OCI-LY1 (cell line): ENCODE measurements around the gene DPP6.

Experiments
- H2AFZ ChIP-seq: fragments of 200-600 bp; sonication (generic), shearing (Covaris generic); 2 replicates; pipeline ENCODE4 v1.6.0; 2014; ENCODE audit warnings: antibody characterized with exemption, mild to moderate bottlenecking, low read length
- H3F3A ChIP-seq: fragments of 200-600 bp; sonication (generic), shearing (Covaris generic); 2 replicates; pipeline ENCODE4 v1.6.0; 2014; ENCODE audit warnings: mild to moderate bottlenecking, antibody characterized with exemption, low read length, moderate library complexity; ENCODE audit not compliant: insufficient read depth
- H3K27ac ChIP-seq: fragments of 200-600 bp; sonication (generic); 2 replicates; pipeline ENCODE4 v1.5.1; 2014; ENCODE audit warnings: low read length, mixed run types, mild to moderate bottlenecking, low read depth; ENCODE audit not compliant: poor library complexity, severe bottlenecking
- H3K27me3 ChIP-seq: fragments of 200-600 bp; sonication (generic); 2 replicates; pipeline ENCODE4 v1.6.0; 2014; ENCODE audit warnings: antibody characterized with exemption, mild to moderate bottlenecking, low read length, moderate library complexity; ENCODE audit not compliant: insufficient read depth
- H3K36me3 ChIP-seq: fragments of 200-600 bp; sonication (generic); 2 replicates; pipeline ENCODE4 v1.6.1; 2014; ENCODE audit warnings: mild to moderate bottlenecking, antibody characterized with exemption, low read length, moderate library complexity, mixed read lengths; ENCODE audit not compliant: insufficient read depth
- H3K4me1 ChIP-seq: fragments of 200-600 bp; sonication (generic); 2 replicates; pipeline ENCODE4 v1.5.1; 2014; ENCODE audit warnings: mild to moderate bottlenecking, low read length, moderate library complexity; ENCODE audit not compliant: insufficient read depth, severe bottlenecking
- H3K4me2 ChIP-seq: fragments of 200-600 bp; sonication (generic), shearing (Covaris generic); 2 replicates; pipeline ENCODE4 v1.6.1; 2014; ENCODE audit warnings: low read length
- H3K4me3 ChIP-seq: fragments of 200-600 bp; sonication (generic); 2 replicates; pipeline ENCODE4 v1.5.1; 2014; ENCODE audit warnings: low read length, low read depth, mild to moderate bottlenecking, mixed read lengths; ENCODE audit not compliant: poor library complexity, severe bottlenecking
- H3K79me2 ChIP-seq: fragments of 200-600 bp; shearing (Covaris generic); 2 replicates; pipeline ENCODE4 v1.6.1; 2016; ENCODE audit warnings: mixed run types, low read length, mixed read lengths; ENCODE audit not compliant: insufficient read depth
- H3K9ac ChIP-seq: fragments of 200-600 bp; sonication (generic), shearing (Covaris generic); 2 replicates; pipeline ENCODE4 v1.6.1; 2014; ENCODE audit warnings: mild to moderate bottlenecking, low read length, mixed read lengths
- H3K9me2 ChIP-seq: fragments of 200-600 bp; sonication (generic), shearing (Covaris generic); 2 replicates; pipeline ENCODE4 v1.6.1; 2014; ENCODE audit warnings: low read depth, mild to moderate bottlenecking, low read length, mixed read lengths
- H3K9me3 ChIP-seq: fragments of 200-600 bp; shearing (Covaris generic); 2 replicates; pipeline ENCODE4 v1.6.1; 2014; ENCODE audit warnings: low read length, mixed read lengths
- H4K20me1 ChIP-seq: fragments of 200-600 bp; sonication (generic), shearing (Covaris generic); 2 replicates; pipeline ENCODE4 v1.6.0; 2016; ENCODE audit warnings: mild to moderate bottlenecking, low read length; ENCODE audit not compliant: insufficient read depth
- EZH2 ChIP-seq: fragments of 200-600 bp; sonication (generic), shearing (Covaris generic); IDR thresholded peaks from 2 replicates; pipeline ENCODE4 v1.8.0; 2017; ENCODE audit warnings: borderline replicate concordance, mixed run types, mild to moderate bottlenecking, antibody characterized with exemption, low read length, moderate library complexity, mixed read lengths
- TF ChIP-seq, protein P1 (sequence below): fragments of 200-600 bp; sonication (generic), shearing (Covaris generic); IDR thresholded peaks from 2 replicates; pipeline ENCODE4 v1.5.1; 2017; ENCODE audit warnings: mild to moderate bottlenecking, antibody characterized with exemption, low read length, moderate library complexity, mixed read lengths

Gene DPP6

GRCh38 chr7:154785898-154786297 is 733.7 kb downstream of the DPP6 start:
- no peak overlapping the region for H3K27ac ChIP-seq
- no peaks in the 10 kb centered on the region; the same call in none of the 2 replicates for H3K27me3 ChIP-seq
- H3F3A ChIP-seq = no peaks in the 10 kb centered on the region
- no peak for TF ChIP-seq EZH2
- TF ChIP-seq, protein P1, sequence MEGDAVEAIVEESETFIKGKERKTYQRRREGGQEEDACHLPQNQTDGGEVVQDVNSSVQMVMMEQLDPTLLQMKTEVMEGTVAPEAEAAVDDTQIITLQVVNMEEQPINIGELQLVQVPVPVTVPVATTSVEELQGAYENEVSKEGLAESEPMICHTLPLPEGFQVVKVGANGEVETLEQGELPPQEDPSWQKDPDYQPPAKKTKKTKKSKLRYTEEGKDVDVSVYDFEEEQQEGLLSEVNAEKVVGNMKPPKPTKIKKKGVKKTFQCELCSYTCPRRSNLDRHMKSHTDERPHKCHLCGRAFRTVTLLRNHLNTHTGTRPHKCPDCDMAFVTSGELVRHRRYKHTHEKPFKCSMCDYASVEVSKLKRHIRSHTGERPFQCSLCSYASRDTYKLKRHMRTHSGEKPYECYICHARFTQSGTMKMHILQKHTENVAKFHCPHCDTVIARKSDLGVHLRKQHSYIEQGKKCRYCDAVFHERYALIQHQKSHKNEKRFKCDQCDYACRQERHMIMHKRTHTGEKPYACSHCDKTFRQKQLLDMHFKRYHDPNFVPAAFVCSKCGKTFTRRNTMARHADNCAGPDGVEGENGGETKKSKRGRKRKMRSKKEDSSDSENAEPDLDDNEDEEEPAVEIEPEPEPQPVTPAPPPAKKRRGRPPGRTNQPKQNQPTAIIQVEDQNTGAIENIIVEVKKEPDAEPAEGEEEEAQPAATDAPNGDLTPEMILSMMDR = no peak
- no peaks in the 10 kb centered on the region for H3K4me1 ChIP-seq
- H3K4me2 ChIP-seq = no peak overlapping the region
- no peak overlapping the region for H3K9ac ChIP-seq
- H3K79me2 ChIP-seq = no peaks in the 10 kb centered on the region
- no peaks in the 10 kb centered on the region for H4K20me1 ChIP-seq
- H2AFZ ChIP-seq = no peak overlapping the region
- H3K4me3 ChIP-seq = no peak overlapping the region
- peaks cover 4% of the 10 kb centered on the region; the same call in 1 of the 2 replicates for H3K9me3 ChIP-seq
- no peaks in the 10 kb centered on the region for H3K9me2 ChIP-seq
- H3K36me3 ChIP-seq = no peaks in the 10 kb centered on the region

- H3K27ac ChIP-seq = no peak overlapping the region
- H3K4me1 ChIP-seq = no peaks in the 10 kb centered on the region
- H3K4me3 ChIP-seq = no peak overlapping the region
- H4K20me1 ChIP-seq = no peaks in the 10 kb centered on the region
- H3K27me3 ChIP-seq = no peaks in the 10 kb centered on the region; the same call in 1 of the 2 replicates
- H3K9ac ChIP-seq = no peak overlapping the region
- peaks cover 4% of the 10 kb centered on the region; the same call in 1 of the 2 replicates for H3K9me3 ChIP-seq
- no peaks in the 10 kb centered on the region for H3F3A ChIP-seq
- TF ChIP-seq, protein P1 = peak; percentile 62
- TF ChIP-seq EZH2 = no peak
- no peaks in the 10 kb centered on the region for H3K9me2 ChIP-seq
- H3K4me2 ChIP-seq = no peak overlapping the region
- H3K36me3 ChIP-seq = no peaks in the 10 kb centered on the region
- no peaks in the 10 kb centered on the region for H3K79me2 ChIP-seq
- H2AFZ ChIP-seq = no peak overlapping the region
These were observed 737.2 kb downstream of the DPP6 start for GRCh38 chr7:154789404-154789803.

DNA sequence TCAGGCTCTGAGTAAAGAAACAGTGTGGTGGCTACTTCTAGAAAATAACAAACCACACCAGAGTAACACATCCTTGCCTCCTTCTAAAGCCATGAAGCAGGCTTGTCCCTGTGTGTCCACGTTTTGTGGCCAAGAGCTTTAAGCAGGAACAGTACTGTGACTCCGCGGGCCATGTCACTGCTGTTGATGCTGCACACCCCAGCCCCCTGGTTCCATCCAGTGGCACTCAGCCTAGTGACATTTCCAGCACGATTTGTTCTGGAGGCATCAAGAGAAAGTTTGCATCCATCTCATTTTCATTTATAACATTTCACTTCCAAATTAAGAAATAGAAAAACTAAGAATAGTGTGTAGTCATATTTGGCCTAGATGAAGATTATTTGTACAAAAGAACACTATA is 739.4 kb downstream of the DPP6 start:
- H3K4me1 ChIP-seq = no peaks in the 10 kb centered on the region
- H4K20me1 ChIP-seq = no peaks in the 10 kb centered on the region
- no peaks in the 10 kb centered on the region for H3K9me2 ChIP-seq
- no peaks in the 10 kb centered on the region for H3K79me2 ChIP-seq
- no peaks in the 10 kb centered on the region for H3K9me3 ChIP-seq
- H3K27ac ChIP-seq = no peak overlapping the region
- TF ChIP-seq EZH2 = no peak
- TF ChIP-seq, protein P1 = no peak
- H3K27me3 ChIP-seq = peaks cover 1% of the 10 kb centered on the region; the same call in 1 of the 2 replicates
- H3K36me3 ChIP-seq = no peaks in the 10 kb centered on the region
- H3K4me2 ChIP-seq = no peak overlapping the region
- no peak overlapping the region for H2AFZ ChIP-seq
- H3F3A ChIP-seq = no peaks in the 10 kb centered on the region
- no peak overlapping the region for H3K4me3 ChIP-seq
- no peak overlapping the region for H3K9ac ChIP-seq
